Natural killer cell (primary cell): ENCODE measurements around the gene PPP2R5C. TPM values are rescaled to one million over a fixed set of nuclear protein-coding genes. Genes with fewer than 3 reads are reported as not detected.
A peak's percentile ranks its signal among the peaks of the same experiment; 100 is the strongest.

Experiments
- ATAC-seq, 3 donors: fragments of 150-1000 bp in 2 of 3; fragments of 200-7000 bp in 1 of 3; cut with Tn5 transposase; 1 replicate in 1 of 3; 2 replicates in 2 of 3; pipeline ENCODE4 v1.10.0; 2021; ENCODE audit warnings: mild to moderate bottlenecking in 2 of 3, moderate library complexity in 2 of 3
- DNase-seq, 2 donors: peaks; one replicate each; pipeline versions ENCODE4 v3.0.0 to v3.0.0-alpha.2; 2013 to 2021; ENCODE audit warnings: mixed read lengths in 1 of 2
- H3K27ac ChIP-seq: one replicate; pipeline ENCODE4 v1.5.1; 2013; ENCODE audit warnings: mild to moderate bottlenecking, low read length
- H3K27me3 ChIP-seq: one replicate; pipeline ENCODE4 v1.6.1; 2013; ENCODE audit warnings: low read length; ENCODE audit not compliant: control insufficient read depth, insufficient read depth
- H3K36me3 ChIP-seq: one replicate; pipeline ENCODE4 v1.6.1; 2013; ENCODE audit warnings: low read length; ENCODE audit not compliant: control insufficient read depth, insufficient read depth
- H3K4me1 ChIP-seq: one replicate; pipeline ENCODE4 v1.6.1; 2013; ENCODE audit warnings: low read length; ENCODE audit not compliant: control insufficient read depth, insufficient read depth
- H3K4me3 ChIP-seq: one replicate; pipeline ENCODE4 v1.5.1; 2013; ENCODE audit warnings: low read length
- H3K9me3 ChIP-seq: one replicate; pipeline ENCODE4 v1.6.1; 2013; ENCODE audit warnings: low read length; ENCODE audit not compliant: control insufficient read depth, insufficient read depth
- H3K27ac Mint-ChIP-seq, 2 donors: one replicate each; pipeline ENCODE4 v1.8.0; 2022; ENCODE audit warnings: mild to moderate bottlenecking in 2 of 2, mixed read lengths in 2 of 2, moderate library complexity in 1 of 2
- H3K27me3 Mint-ChIP-seq, 2 donors: one replicate each; pipeline ENCODE4 v1.8.0; 2022; ENCODE audit warnings: low read depth in 2 of 2, mixed read lengths in 2 of 2
- H3K36me3 Mint-ChIP-seq: one replicate; pipeline ENCODE4 v1.8.0; 2022; ENCODE audit warnings: mixed read lengths
- H3K4me1 Mint-ChIP-seq, 2 donors: one replicate each; pipeline ENCODE4 v1.8.0; 2022; ENCODE audit warnings: mixed read lengths in 2 of 2
- H3K4me3 Mint-ChIP-seq: one replicate; pipeline ENCODE4 v1.8.0; 2022; ENCODE audit warnings: mild to moderate bottlenecking, moderate library complexity, mixed read lengths
- H3K9me3 Mint-ChIP-seq, 2 donors: one replicate each; pipeline ENCODE4 v1.8.0; 2022; ENCODE audit warnings: mixed read lengths in 2 of 2
- WGBS: methylation state at CpG from one replicate; pipeline ENCODE4 v1.1.7; 2013; ENCODE audit warnings: missing lambda C conversion rate; ENCODE audit not compliant: insufficient coverage; 5-methylcytosine and 5-hydroxymethylcytosine counted together
- intact Hi-C: fragments of 100-400 bp; cut with micrococcal nuclease; formaldehyde crosslinking; loops from one replicate; pipeline ENCODE4 v1.14.2; 2022
- total RNA-seq, 4 donors: library from RNA; stranded (reverse); fragments of 120-200 nt in 1 of 4; gene quantifications; one replicate each; pipeline versions ENCODE4 v1.2.3 to v1.2.4, GENCODE V29; 2013 to 2022
- TF ChIP-seq, protein P1 (sequence below): fragments of 200-600 bp; IDR thresholded peaks from one replicate; pipeline ENCODE4 v1.8.0; 2022; ENCODE audit warnings: antibody characterized with exemption

PPP2R5C gene
- total RNA-seq, 3 donors from 2014 or later (not counting 1 experiment from before 2014, with no cell fraction given), result 716 to 779 (median 736) TPM

DNA sequence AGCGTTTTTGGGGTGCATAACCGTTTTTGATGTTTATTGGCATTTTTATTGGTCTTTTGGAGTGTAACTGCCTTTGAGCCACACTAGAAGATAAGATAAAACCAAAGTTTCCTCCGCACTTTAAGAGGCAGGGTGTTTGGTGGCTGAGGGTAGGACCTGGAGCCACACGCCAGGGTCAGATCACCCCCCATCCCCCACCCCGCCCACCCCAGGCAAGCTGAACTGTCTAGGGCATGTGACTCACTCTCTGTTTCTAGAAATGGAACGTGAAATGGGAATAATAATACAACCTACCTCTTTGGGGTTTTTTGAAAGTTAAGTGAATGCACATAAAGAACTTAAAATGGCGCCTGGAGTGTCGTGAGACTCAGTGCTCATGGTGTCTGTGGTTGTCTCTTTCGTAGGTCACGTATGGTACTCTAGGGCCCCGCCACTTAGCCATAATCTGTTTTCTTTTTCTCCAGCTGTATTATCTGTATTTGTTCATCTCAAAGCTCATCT lies 56.0 kb downstream of the PPP2R5C start:
- H3K27me3 ChIP-seq, result no peaks in the 10 kb centered on the region
- ATAC-seq, result peak; percentile 27 to 45 (median 37)
- peak overlapping the region; percentile 91 for H3K4me3 Mint-ChIP-seq
- peaks cover 75% of the 10 kb centered on the region for H3K4me1 ChIP-seq
- peak overlapping the region; percentile 97 to 99 for H3K27ac Mint-ChIP-seq
- H3K9me3 Mint-ChIP-seq, result no peaks in the 10 kb centered on the region
- 41% methylated on average over 7 of the region's 11 CpGs for WGBS
- H3K27ac ChIP-seq, result peak overlapping the region; percentile 98
- H3K27me3 Mint-ChIP-seq, result no peaks in the 10 kb centered on the region
- H3K4me1 Mint-ChIP-seq, result peaks cover 85 to 86% of the 10 kb centered on the region in 2 donors
- H3K4me3 ChIP-seq, result no peak overlapping the region
- peak in 1 of 2 donors; percentile 83 for DNase-seq
- intact Hi-C loops, result loop anchor here (2.0 kb wide), 1 partner anchor 95 kb away; no protein-coding TSS in a partner anchor
- H3K36me3 ChIP-seq, result peaks cover 15% of the 10 kb centered on the region
- H3K36me3 Mint-ChIP-seq, result peaks cover 6% of the 10 kb centered on the region
- TF ChIP-seq, protein P1, sequence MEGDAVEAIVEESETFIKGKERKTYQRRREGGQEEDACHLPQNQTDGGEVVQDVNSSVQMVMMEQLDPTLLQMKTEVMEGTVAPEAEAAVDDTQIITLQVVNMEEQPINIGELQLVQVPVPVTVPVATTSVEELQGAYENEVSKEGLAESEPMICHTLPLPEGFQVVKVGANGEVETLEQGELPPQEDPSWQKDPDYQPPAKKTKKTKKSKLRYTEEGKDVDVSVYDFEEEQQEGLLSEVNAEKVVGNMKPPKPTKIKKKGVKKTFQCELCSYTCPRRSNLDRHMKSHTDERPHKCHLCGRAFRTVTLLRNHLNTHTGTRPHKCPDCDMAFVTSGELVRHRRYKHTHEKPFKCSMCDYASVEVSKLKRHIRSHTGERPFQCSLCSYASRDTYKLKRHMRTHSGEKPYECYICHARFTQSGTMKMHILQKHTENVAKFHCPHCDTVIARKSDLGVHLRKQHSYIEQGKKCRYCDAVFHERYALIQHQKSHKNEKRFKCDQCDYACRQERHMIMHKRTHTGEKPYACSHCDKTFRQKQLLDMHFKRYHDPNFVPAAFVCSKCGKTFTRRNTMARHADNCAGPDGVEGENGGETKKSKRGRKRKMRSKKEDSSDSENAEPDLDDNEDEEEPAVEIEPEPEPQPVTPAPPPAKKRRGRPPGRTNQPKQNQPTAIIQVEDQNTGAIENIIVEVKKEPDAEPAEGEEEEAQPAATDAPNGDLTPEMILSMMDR, result no peak
- no peaks in the 10 kb centered on the region for H3K9me3 ChIP-seq

DNA sequence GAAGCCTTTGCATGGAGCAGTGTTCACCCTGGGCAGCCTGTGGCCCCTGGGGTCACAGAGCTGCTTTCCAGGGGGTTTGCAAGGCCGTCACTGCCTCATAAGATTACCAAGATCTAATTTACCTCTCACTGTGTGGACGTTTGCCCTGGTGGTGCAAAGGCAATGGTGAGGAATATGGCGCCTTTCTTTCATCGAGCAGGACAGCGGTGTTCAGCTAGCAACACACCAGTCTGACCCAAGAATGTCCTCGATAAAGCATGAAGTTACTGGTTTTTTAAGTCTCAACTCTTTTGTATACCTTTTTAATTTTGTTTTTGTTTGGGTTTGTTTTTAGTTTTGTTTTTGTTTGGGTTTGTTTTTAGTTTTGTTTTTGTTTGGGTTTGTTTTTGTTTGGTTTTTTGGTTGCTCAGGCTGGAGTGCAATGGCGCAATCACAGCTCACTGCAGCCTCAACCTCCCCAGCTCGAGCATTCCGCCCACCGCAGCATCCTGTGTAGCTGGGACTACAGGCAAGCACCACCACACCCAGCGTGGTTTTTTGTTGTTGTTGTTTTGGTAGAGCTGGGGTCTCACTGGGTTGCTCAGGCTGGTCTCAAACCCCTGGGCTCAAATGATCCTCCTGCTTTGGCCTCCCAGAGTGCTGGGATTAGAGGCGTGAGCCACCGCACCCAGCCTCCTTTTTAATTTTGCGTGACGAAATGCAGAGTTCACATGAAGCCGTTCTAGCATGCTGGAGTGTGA lies 57.9 kb downstream of the PPP2R5C start:
- Mint-ChIP-seq H3K4me3 (peak overlapping the region; percentile 91), H3K27me3 (no peaks in the 10 kb centered on the region), H3K36me3 (peaks cover 1% of the 10 kb centered on the region), H3K27ac (peak overlapping the region; percentile 97 to 99), H3K4me1 (peaks cover 85% of the 10 kb centered on the region in 2 donors), H3K9me3 (no peaks in the 10 kb centered on the region)
- H3K27me3 ChIP-seq, result no peaks in the 10 kb centered on the region
- H3K27ac ChIP-seq, result peak overlapping the region; percentile 98
- 40% methylated on average over 13 of the region's 16 CpGs for WGBS
- peak; percentile 77 to 92 for DNase-seq
- peak overlapping the region; percentile 22 for H3K4me3 ChIP-seq
- H3K4me1 ChIP-seq, result peaks cover 77% of the 10 kb centered on the region
- H3K9me3 ChIP-seq, result no peaks in the 10 kb centered on the region
- H3K36me3 ChIP-seq, result peaks cover 8% of the 10 kb centered on the region
- ATAC-seq, result peak; percentile 25 to 63 (median 62)
- intact Hi-C loops, result loop anchor here (1.0 to 2.0 kb wide), 3 partner anchors 9 to 106 kb away; no protein-coding TSS in a partner anchor
- TF ChIP-seq, protein P1, result no peak

DNA sequence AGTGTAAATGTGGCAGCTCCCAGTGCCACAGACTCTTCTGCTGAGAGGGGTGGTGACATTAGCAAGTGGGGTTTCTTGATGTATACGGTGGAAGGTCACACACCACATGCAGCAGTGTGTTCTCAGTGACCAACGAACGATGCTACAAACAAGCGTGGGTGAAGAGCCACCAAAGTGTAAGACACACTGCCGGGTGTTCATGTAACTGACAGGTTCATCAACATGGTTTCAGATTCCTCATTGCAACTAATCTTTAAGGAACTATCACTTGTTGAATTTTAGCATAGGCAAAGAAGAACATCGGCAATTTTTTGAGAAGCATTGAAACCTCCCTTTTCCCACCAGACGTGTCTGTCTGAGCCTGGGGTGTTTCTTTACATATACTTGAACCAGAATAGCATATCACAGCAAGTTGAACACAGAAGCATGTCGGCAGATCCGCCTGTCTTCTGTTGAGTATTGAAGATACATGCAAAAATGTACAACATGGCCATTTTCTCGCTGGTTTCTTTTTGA lies 58.8 kb downstream of the PPP2R5C start:
- TF ChIP-seq, protein P1, result no peak
- Histone ChIP-seq H3K4me1 (peaks cover 78% of the 10 kb centered on the region), H3K4me3 (peak overlapping the region; percentile 22), H3K27me3 (no peaks in the 10 kb centered on the region), H3K36me3 (peaks cover 5% of the 10 kb centered on the region), H3K27ac (peak overlapping the region; percentile 98), H3K9me3 (no peaks in the 10 kb centered on the region)
- peak; percentile 55 to 75 for DNase-seq
- H3K9me3 Mint-ChIP-seq, result no peaks in the 10 kb centered on the region
- H3K27ac Mint-ChIP-seq, result peak overlapping the region; percentile 97 to 99
- 32% methylated on average over 9 of the region's 10 CpGs for whole genome bisulfite sequencing
- no peaks in the 10 kb centered on the region for H3K36me3 Mint-ChIP-seq
- H3K27me3 Mint-ChIP-seq, result no peaks in the 10 kb centered on the region
- H3K4me3 Mint-ChIP-seq, result peak overlapping the region; percentile 91
- ATAC-seq, result peak; percentile 18 to 46 (median 41)
- peaks cover 85% of the 10 kb centered on the region in 2 donors for H3K4me1 Mint-ChIP-seq
- intact Hi-C loops, result loop anchor here (1.0 to 10.0 kb wide), 4 partner anchors 58 to 1753 kb away; partner anchors contain the start of genes EVL and HSP90AA1
